Hepatocyte (in vitro differentiated cells): ENCODE measurements around the gene SCN7A. TPM values are rescaled to one million over a fixed set of nuclear protein-coding genes. Genes with fewer than 3 reads are reported as not detected.

Experiments used
- DNase-seq: peaks from one replicate; pipeline ENCODE4 v3.0.0-alpha.2; 2016; ENCODE audit warnings: low spot score
- H2AFZ ChIP-seq: fragments of 200-600 bp; sonication (generic); 2 replicates; pipeline ENCODE4 v1.6.0; 2016; ENCODE audit warnings: antibody characterized with exemption, mild to moderate bottlenecking
- H3K27ac ChIP-seq: fragments of 200-600 bp; sonication (generic); 2 replicates; pipeline ENCODE4 v1.5.1; 2016; ENCODE audit warnings: mild to moderate bottlenecking
- H3K27me3 ChIP-seq: fragments of 200-600 bp; sonication (generic); 2 replicates; pipeline ENCODE4 v1.6.1; 2016
- H3K36me3 ChIP-seq: fragments of 200-600 bp; sonication (generic); replicated peaks from 2 replicates; pipeline ENCODE4 v1.5.1; 2016; ENCODE audit warnings: low read depth; ENCODE audit not compliant: insufficient read depth
- H3K4me1 ChIP-seq: fragments of 200-600 bp; sonication (generic); 2 replicates; pipeline ENCODE4 v1.5.1; 2016; ENCODE audit warnings: mild to moderate bottlenecking, moderate library complexity; ENCODE audit not compliant: insufficient read depth
- H3K4me2 ChIP-seq: fragments of 200-600 bp; sonication (generic); 2 replicates; pipeline ENCODE4 v1.6.0; 2016
- H3K4me3 ChIP-seq: fragments of 200-600 bp; sonication (generic); 2 replicates; pipeline ENCODE4 v1.5.1; 2016; ENCODE audit warnings: mild to moderate bottlenecking
- H3K79me2 ChIP-seq: fragments of 200-600 bp; sonication (generic); 2 replicates; pipeline ENCODE4 v1.6.0; 2017; ENCODE audit warnings: mild to moderate bottlenecking
- H3K9me2 ChIP-seq: fragments of 200-600 bp; sonication (generic); replicated peaks from 2 replicates; pipeline ENCODE4 v1.6.0; 2017; ENCODE audit warnings: mild to moderate bottlenecking; ENCODE audit not compliant: insufficient read depth
- H3K9me3 ChIP-seq: fragments of 200-600 bp; sonication (generic); 2 replicates; pipeline ENCODE4 v1.5.1; 2016; ENCODE audit warnings: low read depth, mild to moderate bottlenecking
- H4K20me1 ChIP-seq: fragments of 200-600 bp; sonication (generic); 2 replicates; pipeline ENCODE4 v1.6.0; 2016; ENCODE audit warnings: mild to moderate bottlenecking; ENCODE audit not compliant: insufficient read depth, poor library complexity, severe bottlenecking
- CTCF ChIP-seq: fragments of 200-600 bp; sonication (generic); IDR thresholded peaks from 2 replicates; pipeline ENCODE4 v1.5.1; 2016; ENCODE audit warnings: antibody characterized with exemption, mild to moderate bottlenecking; ENCODE audit not compliant: poor library complexity
- EZH2 ChIP-seq: fragments of 200-600 bp; sonication (generic); IDR thresholded peaks from 2 replicates; pipeline ENCODE4 v1.6.1; 2016; ENCODE audit warnings: antibody characterized with exemption, mild to moderate bottlenecking, borderline replicate concordance
- EZH2phosphoT487 ChIP-seq: fragments of 200-600 bp; sonication (generic); IDR thresholded peaks from one replicate; pipeline ENCODE4 v1.6.1; 2018; ENCODE audit warnings: antibody characterized with exemption, mild to moderate bottlenecking, low read depth, moderate library complexity; ENCODE audit not compliant: unreplicated experiment, severe bottlenecking
- WGBS: methylation state at CpG from one replicate; pipeline ENCODE4 v1.1.6; 2016; ENCODE audit warnings: low lambda C conversion rate; ENCODE audit errors: missing lambda C conversion rate; 5-methylcytosine and 5-hydroxymethylcytosine counted together
- polyA plus RNA-seq: library from polyadenylated mRNA; unstranded; fragments of >200 nt; fragmentation: Nextera tagmentation; extraction: Ambion mirVana; gene quantifications from 2 replicates; pipeline ENCODE4 v1.2.1, GENCODE V29; 2016
- total RNA-seq: library from RNA; depleted of rRNA; stranded (reverse); fragments of >200 nt; gene quantifications from 2 replicates; pipeline ENCODE4 v1.2.3, GENCODE V29; 2014

SCN7A gene
- total and polyA plus RNA-seq, 2 experiments from 2014 or later = 0.29 to 5.0 TPM

GRCh38 chr2:166380615-166381014 is 113.4 kb downstream of the SCN7A start:
- H4K20me1 ChIP-seq = no peaks in the 10 kb centered on the region
- H3K36me3 ChIP-seq = no peaks in the 10 kb centered on the region
- H3K9me2 ChIP-seq = no peaks in the 10 kb centered on the region
- no peak overlapping the region for H3K4me3 ChIP-seq
- TF ChIP-seq EZH2 (no peak), EZH2phosphoT487 (no peak), CTCF (no peak)
- H2AFZ ChIP-seq = no peak overlapping the region
- 48% methylated on average over 1 of the region's 1 CpG for WGBS
- H3K4me1 ChIP-seq = no peaks in the 10 kb centered on the region
- H3K79me2 ChIP-seq = no peaks in the 10 kb centered on the region
- no peaks in the 10 kb centered on the region for H3K9me3 ChIP-seq
- no peak overlapping the region for H3K4me2 ChIP-seq
- H3K27ac ChIP-seq = no peak overlapping the region
- DNase-seq = no peak
- H3K27me3 ChIP-seq = peaks cover 5% of the 10 kb centered on the region

DNA sequence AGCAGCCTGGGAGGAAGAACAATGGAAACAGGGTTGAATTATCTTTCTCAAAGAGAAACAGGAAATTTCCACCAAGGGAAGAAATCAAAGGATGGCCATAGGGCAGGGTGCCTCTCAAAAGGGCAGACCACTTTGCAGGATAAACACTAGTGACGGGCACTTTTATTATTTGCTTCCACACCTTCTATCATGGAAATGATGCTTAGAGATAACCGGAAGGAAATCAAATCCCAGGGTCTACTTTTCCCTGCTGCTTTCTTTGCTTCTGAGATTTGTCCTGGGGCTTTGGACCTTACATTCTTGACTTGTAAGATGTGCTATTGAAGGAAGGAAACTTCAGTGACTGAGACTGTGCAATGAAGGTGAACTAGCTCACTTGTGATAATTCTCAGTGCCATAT is 117.2 kb downstream of the SCN7A start:
- 23% methylated on average over 2 of the region's 2 CpGs for WGBS
- no peaks in the 10 kb centered on the region for H3K9me2 ChIP-seq
- H3K27ac ChIP-seq = peak overlapping the region; percentile 59
- no peak overlapping the region for H3K4me3 ChIP-seq
- H3K4me2 ChIP-seq = peak overlapping the region; percentile 90
- H3K4me1 ChIP-seq = no peaks in the 10 kb centered on the region
- peak overlapping the region; percentile 47 for H2AFZ ChIP-seq
- H3K9me3 ChIP-seq = no peaks in the 10 kb centered on the region
- H3K27me3 ChIP-seq = peaks cover 5% of the 10 kb centered on the region
- no peaks in the 10 kb centered on the region for H3K36me3 ChIP-seq
- DNase-seq = no peak
- TF ChIP-seq EZH2 (no peak), EZH2phosphoT487 (no peak), CTCF (no peak)
- no peaks in the 10 kb centered on the region for H4K20me1 ChIP-seq
- H3K79me2 ChIP-seq = no peaks in the 10 kb centered on the region

DNA sequence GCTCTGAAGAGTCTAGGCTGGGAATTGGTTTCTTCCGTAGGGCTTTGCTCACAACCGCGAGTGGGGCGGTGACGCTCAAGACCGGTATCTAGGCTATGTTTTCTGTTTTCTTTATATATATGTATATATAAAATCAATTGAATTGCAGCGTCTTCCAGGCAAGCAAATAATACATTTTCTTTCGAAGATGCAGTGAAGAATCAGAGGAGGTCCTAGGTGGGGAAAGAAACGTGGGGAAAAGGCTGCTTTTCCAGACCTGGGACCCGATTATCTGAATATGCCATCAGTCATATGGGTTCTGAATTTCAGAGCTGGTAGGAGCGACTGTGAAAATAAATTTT is 117.6 kb downstream of the SCN7A start:
- H3K79me2 ChIP-seq = no peaks in the 10 kb centered on the region
- DNase-seq = no peak
- peaks cover 5% of the 10 kb centered on the region for H3K27me3 ChIP-seq
- H4K20me1 ChIP-seq = no peaks in the 10 kb centered on the region
- WGBS = 4% methylated on average over 11 of the region's 11 CpGs
- peak overlapping the region; percentile 47 for H2AFZ ChIP-seq
- no peaks in the 10 kb centered on the region for H3K9me2 ChIP-seq
- no peak for TF ChIP-seq EZH2
- no peak for TF ChIP-seq CTCF
- no peak for TF ChIP-seq EZH2phosphoT487
- H3K4me3 ChIP-seq = peak overlapping the region; percentile 36
- H3K9me3 ChIP-seq = no peaks in the 10 kb centered on the region
- no peaks in the 10 kb centered on the region for H3K4me1 ChIP-seq
- no peaks in the 10 kb centered on the region for H3K36me3 ChIP-seq
- H3K27ac ChIP-seq = peak overlapping the region; percentile 59
- peak overlapping the region; percentile 90 for H3K4me2 ChIP-seq
